Measurements from ENCODE around the gene RUNX2. TPM values are rescaled to one million over a fixed set of nuclear protein-coding genes. Genes with fewer than 3 reads are reported as not detected.

Gene RUNX2
- total and polyA plus RNA-seq, 9 of the 15 experiments (the other 6 are each of a cell fraction or from before 2014, with no cell fraction given), result 0.29 to 1.00 (median 0.43) TPM

GRCh38 chr6:45377554-45378333 is 49.6 kb downstream of the RUNX2 start, which contains the start of gene SUPT3H (continued):
- peak; percentile 74 for TF ChIP-seq MGA (IDR thresholded peaks at IDR 0.05)
- no peak for TF ChIP-seq NEUROD1 (IDR thresholded peaks at IDR 0.05; ENCODE audit: borderline replicate concordance, low read depth, low read length, partially characterized antibody)
- peak; percentile 22; the same call in 1 of the 2 replicates for TF ChIP-seq ESRRA (IDR thresholded peaks at IDR 0.05; ENCODE audit: borderline replicate concordance, low read depth)
- TF ChIP-seq TCFL5 (CRISPR knock-in tag; conservative IDR thresholded peaks at IDR 0.05), result no peak
- no peak for TF ChIP-seq EWSR1 (IDR thresholded peaks at IDR 0.05; ENCODE audit: borderline replicate concordance, low read depth, partially characterized antibody)
- peak; percentile 62; the same call in 1 of the 2 replicates for TF ChIP-seq ZNF644 (tag; IDR thresholded peaks at IDR 0.05; ENCODE audit: low read depth)
- no peak for TF ChIP-seq TSC22D4 (tag; IDR thresholded peaks at IDR 0.05)
- no peak; a peak in 2 of 4 replicates for TF ChIP-seq SRF (CRISPR knock-in tag; IDR thresholded peaks at IDR 0.05)
- no peak for TF ChIP-seq ARID3A (IDR thresholded peaks at IDR 0.05; ENCODE audit: borderline replicate concordance, low read depth, low read length)

Measured in K562 (cell line).